ENCODE data around the gene POLE.

Gene POLE

DNA sequence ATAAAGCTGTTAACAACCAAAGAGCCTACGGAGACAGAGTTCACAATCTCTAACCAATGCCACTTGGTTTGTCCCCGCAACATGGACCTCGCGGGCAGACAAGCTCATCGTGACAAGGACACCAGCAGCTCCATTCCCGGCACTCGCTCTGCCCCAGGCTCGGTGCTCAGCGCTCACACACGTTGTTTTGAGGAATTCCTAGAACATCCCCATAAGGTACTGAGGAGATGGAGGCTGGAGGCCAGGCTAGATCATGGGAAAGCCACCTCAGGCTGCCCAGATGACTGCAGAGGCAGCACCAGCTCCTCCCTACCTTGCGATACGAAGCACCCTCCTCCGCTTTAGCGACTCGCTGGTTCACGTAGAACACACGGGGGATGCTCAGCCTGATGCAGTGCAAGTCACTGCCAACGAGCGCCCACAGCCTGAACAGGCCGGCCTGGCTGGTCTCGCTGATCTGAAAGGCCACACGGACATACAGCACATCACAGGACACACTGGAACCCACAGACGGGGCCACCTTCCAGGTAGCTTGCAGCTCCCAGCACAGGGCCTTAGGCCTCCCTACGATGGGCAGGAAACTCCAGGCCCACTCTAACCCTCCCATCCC, 38.4 kb downstream of the POLE start:
- no peak for DNase-seq

DNA sequence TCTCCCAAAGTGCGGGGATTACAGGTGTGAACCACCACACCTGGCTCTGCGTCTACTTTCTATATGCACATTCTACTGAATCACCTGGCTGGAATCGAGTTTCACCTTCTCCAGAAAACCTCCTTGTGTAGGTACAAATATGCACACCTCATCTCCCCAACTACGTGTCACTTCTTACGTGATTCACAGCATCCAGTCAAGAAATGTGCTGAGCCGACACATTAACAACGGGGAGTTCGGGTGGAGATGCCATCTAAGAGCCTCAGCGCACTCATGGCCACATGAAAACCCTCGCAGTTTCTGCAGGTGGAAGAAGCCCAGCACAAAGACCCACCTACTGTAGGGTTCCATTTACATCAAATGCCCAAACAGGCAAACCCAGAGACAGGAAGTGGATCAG, 39.3 kb downstream of the POLE start:
- DNase-seq: no peak

DNA sequence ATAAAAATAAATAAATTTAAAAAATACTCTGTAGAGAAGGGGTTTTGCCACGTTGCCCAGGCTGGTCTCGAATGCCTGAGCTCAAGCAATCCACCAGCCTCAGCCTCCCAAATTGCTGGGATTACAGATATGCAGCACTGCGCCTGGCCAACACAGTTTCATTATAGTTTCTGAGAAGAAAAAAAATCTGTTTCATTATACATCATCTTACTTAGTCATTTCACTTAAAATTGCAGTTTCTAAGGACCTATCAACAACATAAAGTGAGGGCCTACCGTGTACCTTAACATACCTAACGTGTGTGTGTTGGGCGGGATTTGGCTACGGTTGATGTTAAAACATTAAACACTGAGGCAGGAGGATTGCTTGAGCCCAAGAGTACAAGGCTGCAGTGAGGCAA, 40.3 kb downstream of the POLE start:
- no peak for DNase-seq

DNA sequence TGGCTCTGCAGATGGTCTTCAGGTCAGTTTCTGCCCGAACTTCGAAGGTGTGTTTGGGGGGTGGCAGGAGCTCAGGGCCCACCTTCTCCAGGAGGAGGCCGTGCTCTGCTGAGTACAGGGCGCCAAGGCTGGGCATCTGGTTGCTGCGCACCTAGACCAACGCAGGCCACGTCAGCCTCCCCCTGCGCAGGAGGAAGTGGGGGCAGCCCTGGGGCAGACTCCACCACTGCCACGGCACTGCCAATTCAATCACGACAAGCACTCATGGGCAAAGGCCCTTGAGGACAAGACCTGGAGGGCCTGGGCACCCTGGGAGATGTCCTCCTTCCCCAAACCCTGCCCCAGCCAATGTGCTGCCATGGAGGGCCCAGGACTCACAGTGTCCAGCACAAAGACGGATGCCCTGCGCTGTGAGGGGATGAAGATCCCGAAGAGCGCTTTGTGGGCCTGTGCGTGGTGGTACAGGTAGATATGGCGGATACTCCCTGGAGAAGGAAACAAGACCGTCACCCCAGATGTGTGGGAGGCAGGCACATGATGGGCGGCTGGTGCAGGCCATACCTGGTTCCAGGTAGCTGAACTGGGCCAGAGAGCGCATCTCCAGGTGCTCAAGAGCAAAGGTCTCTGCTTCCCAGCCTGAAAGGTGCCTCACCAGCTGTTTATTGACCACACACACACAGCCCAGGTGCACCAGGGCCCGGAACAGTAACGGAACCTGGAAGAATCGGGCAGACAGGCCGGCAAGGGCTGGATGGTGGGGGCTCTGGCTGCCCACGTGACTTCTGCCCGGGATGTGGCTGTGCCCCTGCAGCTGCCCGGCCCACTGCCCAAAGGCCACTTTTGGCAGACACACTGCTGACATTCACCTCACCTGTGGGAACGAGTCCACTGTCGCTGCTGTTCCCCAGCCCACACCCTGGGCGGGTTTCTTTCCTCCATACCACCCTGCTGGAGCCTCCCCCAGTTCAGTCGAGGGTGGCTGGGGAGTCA, 44.0 kb downstream of the POLE start:
- DNase-seq: no peak

DNA sequence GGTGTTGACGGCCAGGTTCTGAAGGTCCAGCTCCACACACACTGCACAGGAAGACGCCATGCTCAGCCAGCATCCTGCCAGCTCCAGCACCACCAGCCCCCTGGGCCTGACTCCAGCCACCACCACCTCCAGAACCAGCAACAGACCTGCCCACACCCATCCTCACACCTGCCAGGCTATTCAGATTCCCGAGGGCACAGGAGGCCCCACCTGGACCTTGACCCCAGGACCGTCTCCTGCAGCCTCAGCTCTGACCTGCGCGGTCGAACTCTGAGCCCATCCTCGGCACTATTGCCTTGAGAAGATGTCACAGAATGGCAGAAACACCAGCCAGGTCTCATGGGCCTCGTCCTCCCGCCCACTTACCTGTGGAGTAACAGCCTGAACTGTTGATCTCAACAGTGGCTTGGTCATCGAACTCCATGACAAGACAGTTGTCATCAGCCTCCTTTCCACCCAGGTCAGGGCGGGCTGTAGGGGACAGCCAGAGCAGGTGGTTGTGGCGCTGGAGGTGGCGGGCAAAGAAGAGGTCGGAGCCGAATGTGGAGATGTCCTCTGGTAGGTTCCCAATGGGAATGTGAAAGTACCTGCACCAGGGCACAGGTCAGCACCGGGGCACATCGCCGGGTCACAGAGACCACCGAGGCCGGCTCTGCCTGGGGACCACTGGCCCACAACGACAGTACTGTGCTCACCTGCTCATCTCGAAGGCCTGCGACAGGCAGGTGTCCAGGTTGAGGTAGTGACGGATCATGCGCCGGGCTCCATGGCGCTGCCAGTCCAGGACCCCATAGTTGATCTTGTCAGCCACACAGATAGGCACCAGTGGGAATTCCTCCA, 45.1 kb downstream of the POLE start:
- DNase-seq: no peak

DNA sequence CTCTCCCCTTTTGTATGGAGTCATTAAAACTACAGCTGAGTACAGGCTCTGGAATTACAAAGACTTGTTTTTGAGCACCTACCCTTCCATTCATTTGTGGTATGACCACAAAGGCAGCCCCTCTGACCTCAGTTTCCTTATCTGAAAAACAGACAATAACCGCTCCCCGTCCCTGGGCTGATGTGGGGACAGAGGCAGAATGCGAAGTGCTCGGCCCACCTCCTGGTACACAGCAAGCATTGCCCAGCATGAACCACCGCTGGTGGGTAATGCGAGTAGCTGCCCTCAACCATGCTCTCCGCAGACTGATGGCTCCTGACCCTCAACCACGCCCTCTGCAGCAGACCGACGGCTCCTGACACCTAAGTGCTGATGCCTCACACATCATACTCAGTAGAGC, 46.2 kb downstream of the POLE start:
- no peak for DNase-seq

DNA sequence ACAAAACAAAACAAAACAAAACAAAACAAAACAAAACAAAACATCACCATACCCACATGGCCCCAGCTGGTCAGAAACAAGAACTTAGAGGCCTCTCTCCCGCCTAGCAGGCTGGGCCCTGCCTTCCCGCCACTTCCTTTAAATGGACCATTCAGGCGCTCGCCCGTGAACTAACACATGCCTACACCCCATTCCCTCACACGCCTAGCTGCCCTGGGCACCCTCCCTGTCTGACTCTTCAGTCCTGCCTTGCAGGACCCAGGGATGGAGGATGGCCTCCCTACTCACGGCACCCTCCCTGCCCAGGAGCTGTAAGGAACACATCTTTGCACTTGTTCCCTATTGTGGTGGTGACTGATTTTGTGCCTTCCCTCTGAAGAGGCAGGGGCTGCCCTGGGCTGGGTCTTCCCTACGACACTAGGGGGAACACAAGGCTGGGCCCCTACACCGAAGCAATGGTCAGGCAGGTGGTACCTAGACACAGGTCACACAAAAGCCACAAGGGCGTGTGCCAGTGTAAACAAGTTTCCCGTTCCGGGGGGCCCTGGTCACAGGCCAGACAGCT, 47.1 kb downstream of the POLE start:
- no peak for DNase-seq

DNA sequence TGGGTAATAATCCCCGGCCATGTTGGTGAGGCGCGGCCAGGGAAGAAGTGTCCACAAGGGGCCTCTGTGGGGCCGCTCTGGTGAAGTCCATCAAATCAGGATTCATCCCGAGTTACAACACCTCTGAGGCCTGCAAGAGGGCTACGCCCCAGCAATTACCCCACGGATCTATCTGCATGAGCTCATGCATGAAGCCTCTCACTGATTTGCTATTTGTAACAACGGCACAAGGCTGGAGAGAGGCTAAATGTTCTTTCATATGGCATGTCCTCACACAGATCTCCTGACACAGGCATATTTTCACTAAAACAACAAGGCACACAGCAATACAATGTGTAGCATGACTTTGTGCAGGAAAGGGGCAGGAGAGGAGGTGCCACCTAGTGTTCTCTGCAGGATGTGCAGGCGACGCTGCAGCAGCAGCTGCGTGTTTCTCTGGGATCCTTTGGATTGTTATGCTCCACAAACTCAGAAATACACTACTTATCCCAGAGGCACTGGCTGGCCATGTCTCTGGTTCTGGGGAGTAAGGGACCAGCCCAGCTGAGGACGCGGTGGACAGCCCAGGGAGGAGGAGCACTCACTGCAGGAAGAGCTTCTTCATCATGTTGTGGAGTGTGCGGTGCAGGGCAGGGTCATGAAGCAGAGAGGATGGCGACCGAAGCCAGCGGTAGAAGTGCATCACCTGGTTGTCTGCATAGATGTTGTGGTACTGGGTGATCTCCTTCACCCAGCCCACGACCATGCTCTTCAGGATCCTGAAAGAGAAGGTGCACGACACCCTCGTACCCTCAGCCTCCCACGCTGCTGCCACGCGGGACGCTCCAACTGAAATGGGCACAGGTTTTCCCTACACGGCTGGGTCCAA, 48.4 kb downstream of the POLE start:
- DNase-seq: no peak

DNA sequence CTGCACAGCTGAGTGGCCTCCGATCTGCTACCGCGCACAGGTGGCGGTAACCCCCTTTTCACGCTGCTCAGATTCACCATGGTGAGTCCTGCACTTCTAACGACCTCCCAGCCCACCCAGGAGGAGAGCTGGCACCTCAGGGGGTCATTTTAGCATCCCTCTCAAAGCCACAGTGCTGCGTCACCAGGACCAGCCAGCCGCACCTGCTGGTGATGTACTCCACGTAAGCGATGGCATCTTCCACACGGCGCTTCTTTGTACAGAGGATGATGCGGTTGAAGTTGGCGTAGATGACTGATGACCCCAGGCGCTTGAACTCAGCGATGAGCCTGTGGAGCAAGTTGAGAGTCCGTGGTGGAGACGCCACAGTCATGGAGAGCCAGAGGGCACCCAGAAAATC, 49.3 kb downstream of the POLE start:
- DNase-seq: no peak

DNA sequence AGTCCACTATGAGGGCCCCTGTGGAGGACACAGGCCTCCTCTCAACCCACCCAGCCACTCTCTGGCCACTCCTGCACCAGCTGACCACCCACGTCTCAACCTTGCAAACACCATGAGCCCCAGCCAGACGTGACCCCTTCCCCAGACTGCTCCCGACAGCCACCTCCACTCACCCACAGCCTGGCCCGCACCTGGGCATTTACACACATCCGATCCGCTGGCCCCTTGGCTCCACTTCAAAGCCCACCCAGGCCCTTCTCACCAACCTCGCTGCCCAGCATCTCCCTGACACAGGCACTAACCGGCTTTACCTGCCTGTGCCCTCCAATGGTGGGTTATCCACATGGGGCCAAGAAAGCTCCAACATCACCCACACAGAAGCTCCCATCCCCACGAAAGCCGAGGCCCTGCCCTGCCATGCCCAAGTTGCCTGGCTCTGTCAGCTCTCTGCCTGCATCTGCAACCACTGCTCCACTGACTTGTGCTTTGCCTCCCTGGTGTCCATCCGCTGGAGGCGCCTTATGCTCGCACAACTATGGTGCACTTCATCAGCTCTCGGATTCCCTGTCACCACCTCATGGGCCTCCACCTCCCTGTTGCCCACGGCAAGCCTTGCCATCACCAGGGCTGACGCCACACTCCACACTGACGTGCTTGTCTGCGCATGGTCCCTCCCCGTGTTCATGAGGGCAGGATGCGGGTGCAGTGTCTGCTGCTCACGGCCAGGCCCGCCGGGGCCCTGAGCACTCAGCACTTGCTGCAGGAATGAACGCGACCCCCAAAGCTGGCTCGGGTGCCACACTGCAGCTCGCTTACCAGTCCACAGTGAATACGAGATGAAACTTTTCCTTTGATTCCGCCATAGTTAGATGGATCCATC, 51.8 kb downstream of the POLE start:
- no peak for DNase-seq

DNA sequence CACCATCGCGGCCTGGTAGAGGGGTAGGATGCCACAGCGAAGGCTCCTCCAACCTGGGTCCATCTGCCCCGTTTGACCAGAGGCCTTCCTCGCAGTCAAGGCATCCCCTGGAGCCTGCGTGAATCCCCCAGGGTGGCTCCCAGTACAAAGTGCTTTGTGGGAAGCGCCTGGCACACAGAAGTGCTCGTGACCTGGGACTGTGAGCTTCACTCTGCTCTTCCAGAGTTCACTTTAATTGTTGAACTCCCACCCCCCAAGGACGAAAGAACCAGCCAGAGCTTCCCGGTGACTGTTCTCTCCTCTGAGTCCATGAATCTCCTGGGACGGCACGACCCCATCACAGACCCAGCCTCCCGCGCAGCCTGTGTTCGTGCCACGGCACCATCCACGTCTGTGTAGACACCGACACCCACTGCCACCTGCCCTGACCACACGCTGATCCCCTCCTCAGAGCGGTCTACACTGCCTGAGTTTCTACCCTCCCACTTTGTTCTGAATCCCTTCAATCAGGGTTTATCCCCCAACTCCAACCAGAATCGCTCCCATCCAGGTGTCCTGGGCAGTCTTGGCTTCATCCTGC, 52.6 kb downstream of the POLE start:
- no peak for DNase-seq

DNA sequence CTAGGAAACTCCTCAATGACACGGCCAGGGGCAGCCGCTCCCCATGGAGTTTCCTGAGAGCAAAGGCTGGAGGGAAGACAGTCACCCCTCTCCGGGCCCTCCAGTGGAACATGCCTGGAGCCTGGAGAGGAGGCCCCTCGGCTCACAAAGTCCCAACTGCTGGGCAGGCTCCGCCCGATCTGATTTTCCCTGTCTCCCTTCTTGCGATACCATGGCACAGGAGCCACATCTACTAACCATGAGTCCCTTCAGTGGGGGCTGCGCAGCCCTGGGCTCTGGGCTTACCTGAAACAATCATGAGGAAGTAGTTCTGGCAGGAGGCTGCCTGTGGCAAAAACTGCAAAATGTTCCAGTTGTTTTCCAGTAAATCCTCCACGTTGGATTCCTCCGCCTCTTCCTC, 53.2 kb downstream of the POLE start:
- no peak for DNase-seq

DNA sequence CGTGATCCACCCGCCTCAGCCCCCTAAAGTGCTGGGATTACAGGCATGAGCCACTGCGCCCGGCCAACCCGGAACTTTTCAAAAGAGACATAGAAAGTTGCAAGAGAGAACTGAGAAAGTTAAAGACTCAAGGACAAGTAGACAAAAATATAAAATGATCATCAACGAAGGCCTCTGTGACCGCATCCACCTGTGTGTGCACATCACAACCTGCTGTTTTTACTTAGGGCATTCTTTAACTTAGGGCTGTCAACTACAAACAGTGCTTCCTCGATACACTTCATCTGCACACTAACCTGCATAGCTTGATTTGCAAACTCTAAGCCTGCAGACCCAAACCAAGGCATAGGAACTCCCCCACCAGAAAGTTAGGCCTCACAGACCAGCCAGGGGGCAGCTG, 53.7 kb downstream of the POLE start:
- no peak for DNase-seq

DNA sequence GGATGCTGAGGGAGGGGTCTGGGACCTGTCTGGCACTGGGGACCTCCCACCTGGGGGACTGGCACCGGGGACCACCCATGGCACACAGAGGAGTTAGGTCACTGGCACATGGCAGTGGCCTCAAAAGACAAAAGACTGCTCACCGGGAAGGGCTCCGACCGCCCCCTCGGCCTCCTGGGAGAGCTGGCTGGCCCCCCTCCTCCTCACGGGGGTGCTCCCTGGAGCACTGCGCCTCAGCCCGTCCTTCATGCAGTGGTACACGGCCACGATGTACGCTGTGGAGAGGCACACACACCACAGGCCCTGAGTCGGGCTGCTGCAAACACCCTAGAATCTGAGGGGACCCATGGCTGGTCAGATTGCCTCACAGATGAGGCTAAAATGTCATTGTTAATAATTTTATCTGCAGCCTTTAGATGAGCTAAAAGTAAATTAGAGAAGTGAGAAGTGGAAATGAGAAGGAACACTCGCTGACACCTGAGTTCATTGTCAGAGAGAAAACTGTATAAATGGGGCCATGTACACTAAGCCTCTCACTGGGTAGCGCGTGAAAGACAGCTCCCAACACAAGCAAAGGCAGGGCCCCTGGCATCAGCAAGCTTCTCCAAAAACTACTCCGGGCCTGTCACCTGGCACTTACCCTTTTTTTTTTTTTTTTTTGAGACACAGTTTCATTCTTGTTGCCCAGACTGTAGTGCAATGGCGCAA, 54.5 kb downstream of the POLE start:
- no peak for DNase-seq

DNA sequence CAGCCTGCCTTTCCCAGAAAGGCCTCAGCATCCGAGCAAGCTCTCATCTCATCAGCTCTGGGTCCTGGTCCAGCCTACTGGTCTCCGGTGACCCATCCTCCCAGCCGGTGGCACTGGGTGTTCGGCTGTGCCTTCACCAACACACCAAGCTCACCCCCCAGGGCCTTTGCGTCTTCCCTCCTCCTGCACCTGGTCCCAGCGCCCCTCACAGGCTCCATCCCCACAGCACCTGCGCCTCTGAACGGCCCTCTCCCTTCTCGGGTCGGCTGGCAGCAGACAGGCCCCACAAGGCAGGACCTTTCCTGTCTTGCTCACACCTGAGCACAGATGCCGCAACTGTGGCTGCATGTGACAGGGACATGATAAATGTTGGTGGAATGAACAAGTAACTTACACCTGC, 55.5 kb downstream of the POLE start:
- no peak for DNase-seq

DNA sequence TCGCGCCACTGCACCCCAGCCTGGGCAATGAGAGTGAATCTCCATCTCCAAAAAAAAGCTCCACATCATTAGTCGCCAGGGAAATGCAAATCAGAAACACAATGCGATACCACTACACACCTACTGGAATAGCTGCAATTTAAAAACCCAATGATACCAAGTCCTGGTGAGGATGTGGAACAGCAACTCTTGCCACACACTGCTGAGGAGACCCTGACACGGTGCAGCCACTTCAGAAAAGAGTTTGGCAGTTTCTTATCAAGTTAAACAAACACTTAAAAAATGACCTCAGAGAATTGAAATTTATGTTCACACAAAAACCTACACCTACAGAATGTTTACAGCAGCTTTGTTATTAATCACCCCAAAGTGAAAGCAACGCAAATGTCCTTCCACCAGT, 56.5 kb downstream of the POLE start:
- DNase-seq: no peak

DNA sequence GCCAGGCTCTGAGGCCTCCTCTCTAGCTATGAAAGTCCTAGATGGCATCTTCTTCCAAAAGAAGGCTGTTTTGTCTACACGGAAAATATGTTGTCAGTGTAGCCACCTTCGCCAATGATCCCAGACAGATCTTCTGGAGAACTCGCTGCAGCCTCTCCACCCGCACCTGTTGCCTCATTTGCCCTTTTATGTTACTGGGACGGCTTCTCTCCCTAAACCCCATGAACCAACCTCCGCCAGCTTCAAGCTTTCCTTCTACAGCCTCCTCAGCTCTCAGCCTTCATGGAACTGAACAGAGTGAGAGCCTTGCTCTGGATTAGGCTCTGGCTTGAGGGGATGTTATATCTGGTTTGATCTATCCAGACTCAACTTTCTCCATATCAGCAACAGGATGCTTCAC, 57.8 kb downstream of the POLE start:
- no peak for DNase-seq

DNA sequence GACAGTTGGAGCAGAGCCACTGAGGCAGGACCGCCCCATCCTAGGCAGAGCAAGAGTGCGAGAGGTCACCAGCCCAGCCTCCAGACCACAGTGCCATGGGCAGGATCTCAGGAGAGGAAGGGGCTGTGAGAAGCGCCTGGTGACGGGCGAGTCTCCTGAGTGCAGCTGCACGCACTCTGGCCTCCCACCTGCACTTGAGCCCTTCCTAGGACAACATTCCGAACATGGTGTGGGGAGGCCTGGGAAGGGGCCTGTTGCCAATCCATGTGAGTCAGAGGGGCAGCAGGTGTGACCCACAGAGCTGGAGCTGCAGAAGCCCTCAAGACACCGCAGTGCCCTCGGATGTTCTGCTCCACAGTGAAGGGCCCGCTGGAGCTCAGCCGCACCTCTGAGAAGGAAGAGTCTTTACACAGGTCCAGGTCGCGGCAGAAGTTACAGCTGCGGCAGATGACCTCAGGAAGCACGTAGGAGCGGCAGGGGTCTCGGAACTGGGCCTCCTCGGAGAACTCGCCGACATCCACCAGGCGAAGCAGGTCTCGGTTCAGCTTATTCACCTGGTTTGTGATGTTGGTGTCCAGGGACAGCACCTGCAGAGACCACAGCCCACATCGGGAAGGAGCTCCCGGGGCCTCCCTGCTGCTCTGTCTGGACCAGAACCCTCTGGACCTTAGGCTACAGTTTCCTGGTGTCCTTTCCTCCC, 61.3 kb downstream of the POLE start:
- DNase-seq: no peak

DNA sequence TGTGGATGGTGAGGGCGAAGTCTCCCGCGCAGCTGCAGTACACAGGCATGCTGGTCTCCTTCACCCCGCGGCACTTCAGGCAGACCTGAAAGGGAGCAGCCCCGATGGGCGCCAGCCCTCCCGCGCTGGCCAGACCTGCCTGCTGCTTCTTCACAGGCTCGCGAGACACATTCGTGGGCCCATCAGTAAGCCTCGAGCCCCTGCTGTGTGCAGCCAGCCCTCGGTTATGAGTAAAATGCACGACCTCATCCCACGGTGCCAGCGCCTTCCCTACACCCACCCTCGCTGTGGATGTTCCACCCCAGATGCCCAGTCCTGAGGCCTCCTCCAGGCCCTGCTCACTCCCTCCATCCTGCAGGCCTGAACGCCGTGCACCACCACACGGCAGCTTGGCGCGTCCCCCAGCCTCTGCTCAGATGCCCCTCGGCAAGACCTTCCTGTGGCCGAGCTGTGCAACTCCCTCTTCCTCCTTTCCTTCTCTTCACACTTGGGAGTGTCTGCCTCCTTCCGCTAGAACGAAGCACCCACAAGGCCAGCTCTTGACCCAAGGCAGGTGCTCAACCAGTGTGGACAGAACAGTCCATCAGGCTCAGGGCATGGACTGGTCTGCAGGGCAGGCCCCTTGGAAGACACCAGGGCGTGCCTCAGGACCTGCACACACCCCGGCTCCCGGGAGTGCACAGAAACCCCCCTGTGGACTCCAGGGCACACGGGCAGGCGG, 62.1 kb downstream of the POLE start:
- DNase-seq: no peak
